GM12878 (cell line): ENCODE results near the gene EFCC1. TPM values are rescaled to one million over a fixed set of nuclear protein-coding genes. Genes with fewer than 3 reads are reported as not detected.

ENCODE experiments used
- ATAC-seq: fragments of 200-7000 bp; cut with Tn5 transposase; 3 replicates; pipeline ENCODE4 v1.9.1; 2020; ENCODE audit warnings: mild to moderate bottlenecking, moderate library complexity
- BruUV-seq: library from RNA; stranded (reverse); fragments of 400-500 nt; replicated peaks from 2 replicates; lab custom pipeline; 2021; lab: Mats Ljungman, UMichigan
- CTCF ChIA-PET: fragments of 300-600 bp; sonication (Branson Sonifier 250); formaldehyde crosslinking; extraction: SDS; loops from one replicate; lab custom pipeline; 2021; ENCODE audit warnings: inconsistent platforms; lab: Yijun Ruan, JAX
- POLR2A ChIA-PET: fragments of 350-600 bp; formaldehyde crosslinking; extraction: SDS; loops from one replicate; lab custom pipeline; 2021; ENCODE audit warnings: inconsistent platforms; lab: Charles Lee
- RAD21 ChIA-PET: fragments of 300-600 bp; sonication (Branson Sonifier 250); formaldehyde crosslinking; loops from one replicate; lab custom pipeline; 2023; ENCODE audit warnings: antibody characterized with exemption; ENCODE audit not compliant: unreplicated experiment; lab: Charles Lee
- SMC1A ChIA-PET: fragments of 300-600 bp; sonication (Branson Sonifier 250); formaldehyde crosslinking; loops from one replicate; lab custom pipeline; 2023; ENCODE audit not compliant: unreplicated experiment, uncharacterized antibody; lab: Charles Lee
- DNase-seq: peaks from one replicate; pipeline ENCODE4 v3.0.0-alpha.2; 2011; ENCODE audit warnings: low read depth, low spot score
- FAIRE-seq: peaks from 3 replicates; lab custom pipeline; 2011; peaks lifted over from hg19 to GRCh38; lab: Jason Lieb, UNC
- H2AFZ ChIP-seq: 2 replicates; pipeline ENCODE4 v1.6.0; 2011; ENCODE audit warnings: low read depth, low read length, control low read depth; ENCODE audit not compliant: control insufficient read depth
- H3K27ac ChIP-seq: 2 replicates; pipeline ENCODE4 v1.5.1; 2011; ENCODE audit warnings: control low read depth; ENCODE audit not compliant: control insufficient read depth, insufficient read depth
- H3K27me3 ChIP-seq, 2 experiments: replicated peaks in 1 of 2; 2 replicates each; pipeline versions ENCODE4 v1.6.0 to v1.6.1; 2011; ENCODE audit warnings: low read length in 1 of 2; ENCODE audit not compliant: control insufficient read depth in 2 of 2, insufficient read depth in 2 of 2
- H3K36me3 ChIP-seq, 2 experiments: 2 replicates each; pipeline ENCODE4 v1.5.1; 2011; ENCODE audit warnings: low read length in 1 of 2; ENCODE audit not compliant: control insufficient read depth in 2 of 2, insufficient read depth in 2 of 2
- H3K4me1 ChIP-seq: 2 replicates; pipeline ENCODE4 v1.6.1; 2011; ENCODE audit warnings: mild to moderate bottlenecking, low read length, moderate library complexity, mixed read lengths; ENCODE audit not compliant: control insufficient read depth, insufficient read depth
- H3K4me2 ChIP-seq: 2 replicates; pipeline ENCODE4 v1.6.0; 2011; ENCODE audit warnings: control low read depth; ENCODE audit not compliant: control insufficient read depth, insufficient read depth
- H3K4me3 ChIP-seq: fragments of 200-600 bp; sonication (generic); 2 replicates; pipeline ENCODE4 v1.5.1; 2016
- H3K79me2 ChIP-seq: 2 replicates; pipeline ENCODE4 v1.6.0; 2011; ENCODE audit warnings: low read length; ENCODE audit not compliant: control insufficient read depth, insufficient read depth
- H3K9ac ChIP-seq: 2 replicates; pipeline ENCODE4 v1.8.0; 2011; ENCODE audit warnings: low read length, control low read depth, mixed read lengths; ENCODE audit not compliant: control insufficient read depth, insufficient read depth
- H3K9me3 ChIP-seq: replicated peaks from 3 replicates; pipeline ENCODE4 v1.5.1; 2011; ENCODE audit warnings: mild to moderate bottlenecking, low read length; ENCODE audit not compliant: control insufficient read depth, insufficient read depth
- H4K20me1 ChIP-seq: 2 replicates; pipeline ENCODE4 v1.6.0; 2011; ENCODE audit not compliant: control insufficient read depth, insufficient read depth
- ATF2 ChIP-seq: IDR thresholded peaks from 2 replicates; pipeline ENCODE4 v1.6.1; 2012; ENCODE audit warnings: low read length, inconsistent platforms
- ATF7 ChIP-seq: fragments of 450-650 bp; IDR thresholded peaks from 2 replicates; pipeline ENCODE4 v1.6.1; 2016; ENCODE audit warnings: low read depth, mild to moderate bottlenecking
- BCL11A ChIP-seq: IDR thresholded peaks from 2 replicates; pipeline ENCODE4 v1.6.1; 2011; ENCODE audit warnings: low read depth, low read length
- CUX1 ChIP-seq: IDR thresholded peaks from 2 replicates; pipeline ENCODE4 v1.6.1; 2012; ENCODE audit warnings: improper control_type of control experiment, low read depth, low read length; ENCODE audit not compliant: insufficient replicate concordance
- EGR1 ChIP-seq, 2 experiments: IDR thresholded peaks; 1 replicate in 1 of 2; 2 replicates in 1 of 2; pipeline ENCODE4 v1.6.1; 2011 to 2012; ENCODE audit warnings: low read depth in 2 of 2, low read length in 2 of 2, borderline replicate concordance in 1 of 2, mild to moderate bottlenecking in 1 of 2, moderate library complexity in 1 of 2
- MTA2 ChIP-seq: fragments of 450-650 bp; IDR thresholded peaks from 2 replicates; pipeline ENCODE4 v1.6.1; 2016; ENCODE audit warnings: low read depth, mild to moderate bottlenecking, moderate library complexity
- NFXL1 ChIP-seq: fragments of 450-650 bp; IDR thresholded peaks from 2 replicates; pipeline ENCODE4 v1.6.1; 2017; ENCODE audit warnings: antibody characterized with exemption, mild to moderate bottlenecking, borderline replicate concordance
- PKNOX1 ChIP-seq: fragments of 450-650 bp; IDR thresholded peaks from 2 replicates; pipeline ENCODE4 v1.6.1; 2016; ENCODE audit warnings: mild to moderate bottlenecking
- POLR2AphosphoS2 ChIP-seq: IDR thresholded peaks from 2 replicates; pipeline ENCODE4 v1.6.1; 2011; ENCODE audit warnings: low read depth, mild to moderate bottlenecking, low read length, improper control_type of control experiment, moderate library complexity
- POU2F2 ChIP-seq: IDR thresholded peaks from 3 replicates; pipeline ENCODE4 v1.6.1; 2011; ENCODE audit warnings: low read depth, mild to moderate bottlenecking, low read length, borderline replicate concordance
- SIX5 ChIP-seq: IDR thresholded peaks from 2 replicates; pipeline ENCODE4 v1.6.1; 2011; ENCODE audit warnings: mild to moderate bottlenecking, low read depth, low read length, moderate library complexity; ENCODE audit not compliant: severe bottlenecking
- SUZ12 ChIP-seq: fragments of 200-600 bp; sonication (generic); IDR thresholded peaks from one replicate; pipeline ENCODE4 v1.6.1; 2018; ENCODE audit warnings: antibody characterized with exemption, mild to moderate bottlenecking; ENCODE audit not compliant: unreplicated experiment
- YY1 ChIP-seq: IDR thresholded peaks from 2 replicates; pipeline ENCODE4 v1.6.1; 2011; ENCODE audit warnings: low read depth, mild to moderate bottlenecking, low read length
- ZSCAN29 ChIP-seq: fragments of 450-650 bp; IDR thresholded peaks from 2 replicates; pipeline ENCODE4 v1.6.1; 2017; ENCODE audit warnings: mild to moderate bottlenecking, moderate library complexity
- WGBS: methylation state at CpG from one replicate; pipeline ENCODE4 v1.1.6; 2016; ENCODE audit warnings: low lambda C conversion rate; ENCODE audit not compliant: insufficient replicate concordance, insufficient coverage; ENCODE audit errors: missing lambda C conversion rate; 5-methylcytosine and 5-hydroxymethylcytosine counted together
- in situ Hi-C: fragments of 300-500 bp; cut with MboI; formaldehyde crosslinking; loops from 9 replicates; pipeline ENCODE4 v1.14.3; 2018; ENCODE audit warnings: mixed read lengths
- intact Hi-C: fragments of 100-400 bp; cut with micrococcal nuclease; formaldehyde crosslinking; loops from one replicate; pipeline ENCODE4 v1.14.2; 2022; ENCODE audit not compliant: unreplicated experiment
- polyA plus RNA-seq, 11 experiments: library from polyadenylated mRNA; depleted of rRNA in 4 of 11; unstranded in 6 of 11; stranded (reverse) in 5 of 11; fragments of >200 nt; fragmentation: Nextera tagmentation in 4 of 11; fragmentation: Illumina TruSeq in 1 of 11; extraction: Ambion mirVana in 4 of 11; extraction: Trizol in 1 of 11; gene quantifications; 1 replicate in 1 of 11; 2 replicates in 10 of 11; pipeline versions ENCODE4 v1.2.1 to v1.2.3, GENCODE V29; 2011 to 2016; ENCODE audit warnings: inconsistent platforms in 2 of 11, missing spikeins in 2 of 11, low read depth in 1 of 11
- total RNA-seq, 4 experiments: library from RNA; depleted of rRNA in 3 of 4; stranded (reverse); fragments of >200 nt in 3 of 4; fragmentation: Illumina TruSeq in 1 of 4; extraction: Trizol in 1 of 4; gene quantifications; 2 replicates each; pipeline versions ENCODE4 v1.2.1 to v1.2.3, GENCODE V29; 2013 to 2021

Gene EFCC1
- total and polyA plus RNA-seq, 10 of the 15 experiments (the other 5 are each of a cell fraction or from before 2014, with no cell fraction given), result not detected

GRCh38 chr3:128997486-128998133 is 3.5 kb upstream of the EFCC1 start:
- no peak for TF ChIP-seq SUZ12
- no peak for TF ChIP-seq CUX1
- TF ChIP-seq NFXL1, result no peak
- TF ChIP-seq ATF7, result no peak
- no peak for TF ChIP-seq POU2F2
- TF ChIP-seq POLR2AphosphoS2, result no peak
- no peak for TF ChIP-seq ZSCAN29
- TF ChIP-seq BCL11A, result no peak
- no peak for TF ChIP-seq YY1
- TF ChIP-seq ATF2, result no peak
- no peak for TF ChIP-seq PKNOX1
- no peak for TF ChIP-seq SIX5
- TF ChIP-seq MTA2, result no peak
- TF ChIP-seq EGR1 (IDR thresholded peaks at IDR 0.05; ENCODE audit: borderline replicate concordance in 1 of 2, low read depth in 2 of 2, low read length in 2 of 2), result no peak
- in situ Hi-C loops, result no loop called here
- no peak overlapping the region for H3K27ac ChIP-seq
- 34% methylated on average over 4 of the region's 4 CpGs for WGBS
- intact Hi-C loops, result no loop called here
- H4K20me1 ChIP-seq, result no peaks in the 10 kb centered on the region
- H3K27me3 ChIP-seq, result peaks cover 6 to 20% of the 10 kb centered on the region in 2 experiments
- H3K4me1 ChIP-seq, result 0 out of 2 replicates have a peak, but pooled peaks cover 4% of the 10 kb centered on the region
- CTCF ChIA-PET, result interaction anchor here (1.4 to 2.0 kb wide), 2 partner anchors 19 to 27 kb away, joined by 5 to 11 read pairs; no protein-coding TSS in a partner anchor
- POLR2A ChIA-PET, result no interaction called here
- H3K9ac ChIP-seq, result no peak overlapping the region
- SMC1A ChIA-PET, result no interaction called here
- no peak overlapping the region for H2AFZ ChIP-seq
- RAD21 ChIA-PET, result no interaction called here
- DNase-seq (no peak), FAIRE-seq (no peak), ATAC-seq (no peak)
- H3K36me3 ChIP-seq, result no peaks in the 10 kb centered on the region
- no TSS peak for BruUV-seq
- H3K9me3 ChIP-seq, result no peaks in the 10 kb centered on the region; the same call in 2 of the 3 replicates
- no peaks in the 10 kb centered on the region for H3K79me2 ChIP-seq
- H3K4me2 ChIP-seq, result no peak overlapping the region
- H3K4me3 ChIP-seq, result no peak overlapping the region
